K562 (cell line): Measurements from ENCODE around the gene SOX6. TPM values are rescaled to one million over a fixed set of nuclear protein-coding genes. Genes with fewer than 3 reads are reported as not detected.

ENCODE experiments used
- C11orf30 ChIP-seq: fragments of 450-650 bp; IDR thresholded peaks from 2 replicates; pipeline ENCODE4 v1.6.1; 2016; ENCODE audit warnings: low read depth, mild to moderate bottlenecking
- HDAC6 ChIP-seq: IDR thresholded peaks from 2 replicates; pipeline ENCODE4 v1.6.1; 2012; ENCODE audit warnings: low read depth, mild to moderate bottlenecking, control low read depth, inconsistent platforms, low read length, moderate library complexity
- HNRNPLL ChIP-seq: fragments of 200-400 bp; formaldehyde crosslinking; IDR thresholded peaks from 2 replicates; pipeline ENCODE4 v1.6.1; 2017; ENCODE audit warnings: low read length, low read depth, mild to moderate bottlenecking; ENCODE audit not compliant: poor library complexity, severe bottlenecking
- MYBL2 ChIP-seq, 2 experiments: fragments of 450-650 bp in 1 of 2; sonication (generic) in 1 of 2; formaldehyde crosslinking in 1 of 2; IDR thresholded peaks; 2 replicates each; pipeline versions ENCODE4 v1.6.1 to v1.8.1; 2017 to 2022; ENCODE audit warnings: borderline replicate concordance in 1 of 2, inconsistent platforms in 1 of 2, low read depth in 1 of 2, mild to moderate bottlenecking in 1 of 2, missing genetic modification reagents in 1 of 2, moderate library complexity in 1 of 2
- MYNN ChIP-seq, 2 experiments: sonication (generic); formaldehyde crosslinking in 1 of 2; IDR thresholded peaks; 2 replicates each; pipeline versions ENCODE4 v1.5.0 to v1.6.1; 2016 to 2020; ENCODE audit warnings: antibody characterized with exemption in 1 of 2, missing genetic modification reagents in 1 of 2
- NCOR1 ChIP-seq: fragments of 450-650 bp; IDR thresholded peaks from 2 replicates; pipeline ENCODE4 v1.6.1; 2016; ENCODE audit warnings: mild to moderate bottlenecking, moderate library complexity
- NFE2L1 ChIP-seq: fragments of 450-650 bp; IDR thresholded peaks from 2 replicates; pipeline ENCODE4 v1.6.1; 2016; ENCODE audit warnings: missing genetic modification characterization, low read depth, mild to moderate bottlenecking, missing compliant biosample characterization, moderate library complexity, borderline replicate concordance
- ZEB2 ChIP-seq: fragments of 450-650 bp; IDR thresholded peaks from 2 replicates; pipeline ENCODE4 v1.6.1; 2016
- ZZZ3 ChIP-seq: fragments of 450-650 bp; IDR thresholded peaks from 2 replicates; pipeline ENCODE4 v1.6.1; 2016; ENCODE audit warnings: antibody characterized with exemption, mild to moderate bottlenecking, moderate library complexity
- polyA plus RNA-seq, 8 experiments: library from polyadenylated mRNA; depleted of rRNA in 4 of 8; stranded (reverse) in 5 of 8; unstranded in 3 of 8; fragments of >200 nt; fragmentation: Nextera tagmentation in 2 of 8; fragmentation: Illumina TruSeq in 1 of 8; extraction: Ambion mirVana in 2 of 8; extraction: Trizol in 1 of 8; gene quantifications; 2 replicates each; pipeline versions ENCODE4 v1.2.1 to v1.2.3, GENCODE V29; 2011 to 2014; ENCODE audit warnings: inconsistent platforms in 1 of 8, missing spikeins in 1 of 8
- total RNA-seq, 7 experiments: library from RNA; depleted of rRNA in 6 of 7; stranded (reverse); fragments of >200 nt in 6 of 7; fragmentation: Illumina TruSeq in 2 of 7; extraction: Trizol in 2 of 7; gene quantifications; 2 replicates each; pipeline versions ENCODE4 v1.2.1 to v1.2.3, GENCODE V29; 2011 to 2021; ENCODE audit warnings: low replicate concordance in 1 of 7
- TF ChIP-seq, protein P1 (sequence below): fragments of 450-650 bp; IDR thresholded peaks from 2 replicates; pipeline ENCODE4 v1.6.1; 2016; ENCODE audit warnings: mild to moderate bottlenecking, moderate library complexity
- TF ChIP-seq, protein P2 (sequence below), 2 experiments: IDR thresholded peaks in 1 of 2; conservative IDR thresholded peaks in 1 of 2; 2 replicates each; pipeline ENCODE4 v1.6.1; 2016; ENCODE audit warnings: low read depth in 2 of 2, mild to moderate bottlenecking in 1 of 2, missing compliant biosample characterization in 1 of 2, missing genetic modification characterization in 1 of 2, moderate library complexity in 1 of 2

The SOX6 gene
- total and polyA plus RNA-seq, 9 of the 15 experiments (the other 6 are each of a cell fraction or from before 2014, with no cell fraction given), result 0.89 to 8.7 (median 5.7) TPM

DNA sequence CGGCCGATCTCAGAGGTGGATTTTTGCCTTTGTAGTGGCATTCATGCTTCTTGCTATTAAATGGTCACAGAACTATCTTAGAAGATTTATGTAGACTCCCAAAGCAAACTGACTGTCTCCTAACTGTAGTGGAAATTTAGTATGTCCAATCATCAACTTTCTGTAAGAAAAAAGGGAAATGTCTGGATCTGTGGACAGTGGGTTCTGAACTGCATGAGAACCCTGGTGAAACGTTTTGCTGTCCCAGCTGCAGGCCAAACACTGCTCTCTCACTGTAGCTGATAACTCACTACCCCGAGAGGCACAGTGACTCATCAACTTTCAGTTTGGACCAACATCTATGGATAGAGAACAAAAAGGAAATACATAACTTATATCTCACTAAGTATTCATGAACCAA lies 387.1 kb downstream of the SOX6 start (continued):
- TF ChIP-seq, protein P1, sequence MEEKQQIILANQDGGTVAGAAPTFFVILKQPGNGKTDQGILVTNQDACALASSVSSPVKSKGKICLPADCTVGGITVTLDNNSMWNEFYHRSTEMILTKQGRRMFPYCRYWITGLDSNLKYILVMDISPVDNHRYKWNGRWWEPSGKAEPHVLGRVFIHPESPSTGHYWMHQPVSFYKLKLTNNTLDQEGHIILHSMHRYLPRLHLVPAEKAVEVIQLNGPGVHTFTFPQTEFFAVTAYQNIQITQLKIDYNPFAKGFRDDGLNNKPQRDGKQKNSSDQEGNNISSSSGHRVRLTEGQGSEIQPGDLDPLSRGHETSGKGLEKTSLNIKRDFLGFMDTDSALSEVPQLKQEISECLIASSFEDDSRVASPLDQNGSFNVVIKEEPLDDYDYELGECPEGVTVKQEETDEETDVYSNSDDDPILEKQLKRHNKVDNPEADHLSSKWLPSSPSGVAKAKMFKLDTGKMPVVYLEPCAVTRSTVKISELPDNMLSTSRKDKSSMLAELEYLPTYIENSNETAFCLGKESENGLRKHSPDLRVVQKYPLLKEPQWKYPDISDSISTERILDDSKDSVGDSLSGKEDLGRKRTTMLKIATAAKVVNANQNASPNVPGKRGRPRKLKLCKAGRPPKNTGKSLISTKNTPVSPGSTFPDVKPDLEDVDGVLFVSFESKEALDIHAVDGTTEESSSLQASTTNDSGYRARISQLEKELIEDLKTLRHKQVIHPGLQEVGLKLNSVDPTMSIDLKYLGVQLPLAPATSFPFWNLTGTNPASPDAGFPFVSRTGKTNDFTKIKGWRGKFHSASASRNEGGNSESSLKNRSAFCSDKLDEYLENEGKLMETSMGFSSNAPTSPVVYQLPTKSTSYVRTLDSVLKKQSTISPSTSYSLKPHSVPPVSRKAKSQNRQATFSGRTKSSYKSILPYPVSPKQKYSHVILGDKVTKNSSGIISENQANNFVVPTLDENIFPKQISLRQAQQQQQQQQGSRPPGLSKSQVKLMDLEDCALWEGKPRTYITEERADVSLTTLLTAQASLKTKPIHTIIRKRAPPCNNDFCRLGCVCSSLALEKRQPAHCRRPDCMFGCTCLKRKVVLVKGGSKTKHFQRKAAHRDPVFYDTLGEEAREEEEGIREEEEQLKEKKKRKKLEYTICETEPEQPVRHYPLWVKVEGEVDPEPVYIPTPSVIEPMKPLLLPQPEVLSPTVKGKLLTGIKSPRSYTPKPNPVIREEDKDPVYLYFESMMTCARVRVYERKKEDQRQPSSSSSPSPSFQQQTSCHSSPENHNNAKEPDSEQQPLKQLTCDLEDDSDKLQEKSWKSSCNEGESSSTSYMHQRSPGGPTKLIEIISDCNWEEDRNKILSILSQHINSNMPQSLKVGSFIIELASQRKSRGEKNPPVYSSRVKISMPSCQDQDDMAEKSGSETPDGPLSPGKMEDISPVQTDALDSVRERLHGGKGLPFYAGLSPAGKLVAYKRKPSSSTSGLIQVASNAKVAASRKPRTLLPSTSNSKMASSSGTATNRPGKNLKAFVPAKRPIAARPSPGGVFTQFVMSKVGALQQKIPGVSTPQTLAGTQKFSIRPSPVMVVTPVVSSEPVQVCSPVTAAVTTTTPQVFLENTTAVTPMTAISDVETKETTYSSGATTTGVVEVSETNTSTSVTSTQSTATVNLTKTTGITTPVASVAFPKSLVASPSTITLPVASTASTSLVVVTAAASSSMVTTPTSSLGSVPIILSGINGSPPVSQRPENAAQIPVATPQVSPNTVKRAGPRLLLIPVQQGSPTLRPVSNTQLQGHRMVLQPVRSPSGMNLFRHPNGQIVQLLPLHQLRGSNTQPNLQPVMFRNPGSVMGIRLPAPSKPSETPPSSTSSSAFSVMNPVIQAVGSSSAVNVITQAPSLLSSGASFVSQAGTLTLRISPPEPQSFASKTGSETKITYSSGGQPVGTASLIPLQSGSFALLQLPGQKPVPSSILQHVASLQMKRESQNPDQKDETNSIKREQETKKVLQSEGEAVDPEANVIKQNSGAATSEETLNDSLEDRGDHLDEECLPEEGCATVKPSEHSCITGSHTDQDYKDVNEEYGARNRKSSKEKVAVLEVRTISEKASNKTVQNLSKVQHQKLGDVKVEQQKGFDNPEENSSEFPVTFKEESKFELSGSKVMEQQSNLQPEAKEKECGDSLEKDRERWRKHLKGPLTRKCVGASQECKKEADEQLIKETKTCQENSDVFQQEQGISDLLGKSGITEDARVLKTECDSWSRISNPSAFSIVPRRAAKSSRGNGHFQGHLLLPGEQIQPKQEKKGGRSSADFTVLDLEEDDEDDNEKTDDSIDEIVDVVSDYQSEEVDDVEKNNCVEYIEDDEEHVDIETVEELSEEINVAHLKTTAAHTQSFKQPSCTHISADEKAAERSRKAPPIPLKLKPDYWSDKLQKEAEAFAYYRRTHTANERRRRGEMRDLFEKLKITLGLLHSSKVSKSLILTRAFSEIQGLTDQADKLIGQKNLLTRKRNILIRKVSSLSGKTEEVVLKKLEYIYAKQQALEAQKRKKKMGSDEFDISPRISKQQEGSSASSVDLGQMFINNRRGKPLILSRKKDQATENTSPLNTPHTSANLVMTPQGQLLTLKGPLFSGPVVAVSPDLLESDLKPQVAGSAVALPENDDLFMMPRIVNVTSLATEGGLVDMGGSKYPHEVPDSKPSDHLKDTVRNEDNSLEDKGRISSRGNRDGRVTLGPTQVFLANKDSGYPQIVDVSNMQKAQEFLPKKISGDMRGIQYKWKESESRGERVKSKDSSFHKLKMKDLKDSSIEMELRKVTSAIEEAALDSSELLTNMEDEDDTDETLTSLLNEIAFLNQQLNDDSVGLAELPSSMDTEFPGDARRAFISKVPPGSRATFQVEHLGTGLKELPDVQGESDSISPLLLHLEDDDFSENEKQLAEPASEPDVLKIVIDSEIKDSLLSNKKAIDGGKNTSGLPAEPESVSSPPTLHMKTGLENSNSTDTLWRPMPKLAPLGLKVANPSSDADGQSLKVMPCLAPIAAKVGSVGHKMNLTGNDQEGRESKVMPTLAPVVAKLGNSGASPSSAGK, result no peak; the same call in 1 of the 2 replicates
- TF ChIP-seq ZZZ3 (no peak), MYNN (IDR thresholded peaks at IDR 0.05) (peak; percentile 42; the same call in 1 of the 2 replicates), MYNN (CRISPR knock-in tag; IDR thresholded peaks at IDR 0.05) (no peak), NFE2L1 (tag) (peak; percentile 96), HNRNPLL (no peak), MYBL2 (IDR thresholded peaks at IDR 0.05; ENCODE audit: low read depth) (peak; percentile 51; the same call in 1 of the 2 replicates), MYBL2 (CRISPR knock-in tag; IDR thresholded peaks at IDR 0.05; ENCODE audit: borderline replicate concordance) (no peak), NCOR1 (peak; percentile 30; the same call in 1 of the 2 replicates), C11orf30 (peak; percentile 96), ZEB2 (peak; percentile 25; the same call in 1 of the 2 replicates), HDAC6 (no peak)
- TF ChIP-seq, protein P2, sequence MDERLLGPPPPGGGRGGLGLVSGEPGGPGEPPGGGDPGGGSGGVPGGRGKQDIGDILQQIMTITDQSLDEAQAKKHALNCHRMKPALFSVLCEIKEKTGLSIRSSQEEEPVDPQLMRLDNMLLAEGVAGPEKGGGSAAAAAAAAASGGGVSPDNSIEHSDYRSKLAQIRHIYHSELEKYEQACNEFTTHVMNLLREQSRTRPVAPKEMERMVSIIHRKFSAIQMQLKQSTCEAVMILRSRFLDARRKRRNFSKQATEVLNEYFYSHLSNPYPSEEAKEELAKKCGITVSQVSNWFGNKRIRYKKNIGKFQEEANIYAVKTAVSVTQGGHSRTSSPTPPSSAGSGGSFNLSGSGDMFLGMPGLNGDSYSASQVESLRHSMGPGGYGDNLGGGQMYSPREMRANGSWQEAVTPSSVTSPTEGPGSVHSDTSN (CRISPR knock-in tag; IDR thresholded peaks at IDR 0.05; ENCODE audit: low read depth), result no peak
- TF ChIP-seq, protein P2 (tag; conservative IDR thresholded peaks at IDR 0.05; ENCODE audit: low read depth), result peak; percentile 31; the same call in 1 of the 2 replicates
